ENCODE results near the gene KIAA0232. TPM values are rescaled to one million over a fixed set of nuclear protein-coding genes. Genes with fewer than 3 reads are reported as not detected.
A peak's percentile ranks its signal among the peaks of the same experiment; 100 is the strongest.
"Not testable (repeated sequence)": the region's sequence is repeated elsewhere in the genome, so short reads cannot be mapped to it uniquely, and the experiment has no call there.

KIAA0232 gene
- total and polyA plus RNA-seq, 5 donors from 2014 or later = 5.6 to 25.3 (median 13.5) TPM

DNA sequence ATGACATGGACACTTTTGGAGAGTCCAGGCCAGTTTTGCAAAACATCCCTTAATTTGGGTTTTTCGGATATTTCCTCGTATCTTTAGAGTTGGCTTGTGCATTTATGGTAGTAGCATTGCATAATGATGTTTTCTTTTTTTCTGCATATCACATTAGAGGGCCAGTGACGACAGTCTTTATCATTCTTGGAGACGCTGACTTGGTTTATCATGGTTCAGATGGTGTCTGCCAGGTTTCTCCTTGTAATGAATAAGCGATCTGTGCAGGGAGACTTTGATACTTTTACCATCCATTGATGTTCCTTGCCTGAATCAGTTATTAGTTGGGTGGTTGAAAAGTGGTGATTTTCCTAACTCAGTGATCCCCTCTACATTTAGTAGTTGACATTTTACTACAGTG, 46.6 kb downstream of the KIAA0232 start:
- Histone ChIP-seq H3K4me1 (ENCODE audit: control insufficient read depth, insufficient read depth, low read length, poor library complexity, severe bottlenecking) (no peaks in the 10 kb centered on the region), H3K4me3 (ENCODE audit: low read depth, low read length) (no peak overlapping the region), H3K27me3 (ENCODE audit: control insufficient read depth, insufficient read depth, low read length) (no peaks in the 10 kb centered on the region), H3K27ac (ENCODE audit: insufficient read depth, low read length, poor library complexity, severe bottlenecking) (no peak overlapping the region), H3K9me3 (ENCODE audit: control insufficient read depth in 2 of 2, low read length in 2 of 2) (no peaks in the 10 kb centered on the region), H3K36me3 (ENCODE audit: control insufficient read depth, insufficient read depth, low read length) (peaks cover 56% of the 10 kb centered on the region)
- Mint-ChIP-seq H3K4me1 (peaks cover 25 to 39% (median 36%) of the 10 kb centered on the region in 4 donors), H3K27me3 (no peaks in the 10 kb centered on the region), H3K4me3 (no peak overlapping the region), H3K9me3 (no peaks in the 10 kb centered on the region), H3K36me3 (peaks cover 35% of the 10 kb centered on the region), H3K27ac (peak overlapping the region in 2 of 3 donors; percentile 25 to 44)
- ATAC-seq (ENCODE audit: low read depth in 2 of 2) (no peak), DNase-seq (no peak)

DNA sequence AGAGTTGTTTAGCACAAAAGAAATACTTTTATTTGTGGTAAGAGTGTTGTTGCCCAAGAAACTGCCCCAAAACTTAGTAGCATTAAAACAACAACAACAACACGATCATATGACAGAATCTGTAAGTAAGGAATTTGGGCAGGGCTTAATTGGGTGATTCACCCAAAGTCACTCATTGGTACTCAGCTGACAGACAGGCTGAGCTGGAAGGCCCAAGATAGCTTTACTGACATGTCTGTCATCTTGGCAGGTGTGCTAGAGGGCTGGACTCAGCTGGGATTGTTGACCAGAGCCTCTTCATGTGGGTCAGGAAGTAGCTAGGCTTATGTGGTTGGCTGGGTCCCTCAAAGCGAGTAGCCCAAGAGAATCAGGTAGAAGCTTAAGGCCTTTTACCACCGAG, 52.3 kb downstream of the KIAA0232 start:
- H3K4me1 ChIP-seq (ENCODE audit: control insufficient read depth, insufficient read depth, low read length, poor library complexity, severe bottlenecking) = no peaks in the 10 kb centered on the region
- H3K27me3 Mint-ChIP-seq = no peaks in the 10 kb centered on the region
- H3K4me3 Mint-ChIP-seq = no peak overlapping the region
- H3K36me3 ChIP-seq (ENCODE audit: control insufficient read depth, insufficient read depth, low read length) = peaks cover 22% of the 10 kb centered on the region
- no peaks in the 10 kb centered on the region for H3K9me3 ChIP-seq (ENCODE audit: control insufficient read depth in 2 of 2, low read length in 2 of 2)
- ATAC-seq (ENCODE audit: low read depth in 2 of 2) = no peak
- peaks cover 26% of the 10 kb centered on the region for H3K36me3 Mint-ChIP-seq
- H3K4me3 ChIP-seq (ENCODE audit: low read depth, low read length) = no peak overlapping the region
- no peaks in the 10 kb centered on the region for H3K27me3 ChIP-seq (ENCODE audit: control insufficient read depth, insufficient read depth, low read length)
- H3K27ac Mint-ChIP-seq = no peak overlapping the region
- H3K4me1 Mint-ChIP-seq = peaks cover 3 to 16% (median 15%) of the 10 kb centered on the region in 4 donors
- DNase-seq = no peak
- no peak overlapping the region for H3K27ac ChIP-seq (ENCODE audit: insufficient read depth, low read length, poor library complexity, severe bottlenecking)
- peaks cover 0 to 5% (median 0%) of the 10 kb centered on the region in 7 donors for H3K9me3 Mint-ChIP-seq

DNA sequence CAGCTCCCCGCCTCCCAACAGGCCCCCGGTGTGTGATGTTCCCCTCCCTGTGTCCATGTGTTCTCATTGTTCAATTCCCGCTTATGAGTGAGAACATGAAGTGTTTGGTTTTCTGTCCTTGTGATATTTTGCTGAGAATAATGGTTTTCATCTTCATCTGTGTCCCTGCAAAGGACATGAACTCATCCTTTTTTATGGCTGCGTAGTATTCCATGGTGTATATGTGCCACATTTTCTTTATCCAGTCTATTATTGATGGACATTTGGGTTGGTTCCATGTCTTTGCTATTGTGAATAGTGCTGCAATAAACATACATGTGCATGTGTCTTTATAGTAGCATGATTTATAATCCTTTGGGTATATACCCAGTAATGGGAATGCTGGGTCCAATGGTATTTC, 53.1 kb downstream of the KIAA0232 start:
- not testable (repeated sequence) for H3K9me3 Mint-ChIP-seq; H3K27ac ChIP-seq (ENCODE audit: insufficient read depth, low read length, poor library complexity, severe bottlenecking); H3K27me3 Mint-ChIP-seq; H3K4me1 ChIP-seq (ENCODE audit: control insufficient read depth, insufficient read depth, low read length, poor library complexity, severe bottlenecking); DNase-seq; H3K27me3 ChIP-seq (ENCODE audit: control insufficient read depth, insufficient read depth, low read length); ATAC-seq (ENCODE audit: low read depth in 2 of 2); H3K4me3 Mint-ChIP-seq; H3K4me3 ChIP-seq (ENCODE audit: low read depth, low read length); H3K9me3 ChIP-seq (ENCODE audit: control insufficient read depth in 2 of 2, low read length in 2 of 2)
- peak overlapping the region in 1 of 3 donors; percentile 90 for H3K27ac Mint-ChIP-seq
- H3K36me3 Mint-ChIP-seq = peaks cover 26% of the 10 kb centered on the region
- H3K36me3 ChIP-seq (ENCODE audit: control insufficient read depth, insufficient read depth, low read length) = peaks cover 20% of the 10 kb centered on the region
- H3K4me1 Mint-ChIP-seq = peaks cover 3 to 21% (median 15%) of the 10 kb centered on the region in 4 donors

DNA sequence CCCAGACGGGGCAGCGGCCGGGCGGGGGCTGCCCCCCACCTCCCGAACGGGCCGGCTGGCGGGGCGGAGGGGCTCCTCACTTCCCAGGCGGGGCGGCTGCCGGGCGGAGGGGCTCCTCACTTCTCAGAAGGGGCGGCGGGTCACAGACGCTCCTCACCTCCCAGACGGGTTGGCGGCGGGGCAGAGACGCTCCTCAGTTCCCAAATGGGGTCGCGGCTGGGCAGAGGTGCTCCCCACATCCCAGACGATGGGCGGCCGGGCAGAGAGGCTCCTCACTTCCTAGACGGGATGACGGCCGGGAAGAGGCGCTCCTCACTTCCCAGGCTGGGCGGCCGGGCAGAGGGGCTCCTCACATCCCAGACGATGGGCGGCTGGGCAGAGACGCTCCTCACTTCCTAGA, 54.6 kb downstream of the KIAA0232 start:
- not testable (repeated sequence) for DNase-seq; H3K4me3 ChIP-seq (ENCODE audit: low read depth, low read length); ATAC-seq (ENCODE audit: low read depth in 2 of 2); H3K27ac ChIP-seq (ENCODE audit: insufficient read depth, low read length, poor library complexity, severe bottlenecking); H3K27ac Mint-ChIP-seq; H3K9me3 Mint-ChIP-seq; H3K4me3 Mint-ChIP-seq; H3K27me3 ChIP-seq (ENCODE audit: control insufficient read depth, insufficient read depth, low read length); H3K4me1 ChIP-seq (ENCODE audit: control insufficient read depth, insufficient read depth, low read length, poor library complexity, severe bottlenecking); H3K9me3 ChIP-seq (ENCODE audit: control insufficient read depth in 2 of 2, low read length in 2 of 2); H3K27me3 Mint-ChIP-seq
- peaks cover 16% of the 10 kb centered on the region for H3K36me3 ChIP-seq (ENCODE audit: control insufficient read depth, insufficient read depth, low read length)
- peaks cover 22% of the 10 kb centered on the region for H3K36me3 Mint-ChIP-seq
- peaks cover 6 to 20% (median 11%) of the 10 kb centered on the region in 4 donors for H3K4me1 Mint-ChIP-seq

DNA sequence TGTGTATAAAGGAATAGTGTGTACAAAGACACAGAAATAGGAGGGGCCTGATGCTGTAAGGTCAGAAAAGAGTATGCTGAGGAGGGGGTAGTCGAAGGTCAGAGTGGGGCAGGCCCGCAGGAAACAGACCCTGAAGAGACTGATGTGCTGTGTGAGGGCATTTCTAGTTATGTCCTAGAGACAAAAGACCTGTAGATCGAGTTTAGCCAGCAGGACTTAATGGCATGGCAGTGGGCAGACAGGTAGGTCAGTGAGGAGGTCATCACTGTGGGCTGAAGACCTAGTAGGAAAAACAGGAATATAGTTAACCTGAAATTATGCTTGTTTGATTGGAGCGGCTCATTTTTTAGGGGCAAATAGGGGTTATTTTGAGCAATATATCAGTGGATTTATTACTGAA, 57.1 kb downstream of the KIAA0232 start:
- H3K4me3 Mint-ChIP-seq = no peak overlapping the region
- H3K4me1 Mint-ChIP-seq = peaks cover 6 to 18% (median 11%) of the 10 kb centered on the region in 4 donors
- peak overlapping the region in 2 of 3 donors; percentile 28 to 71 for H3K27ac Mint-ChIP-seq
- Histone ChIP-seq H3K4me3 (ENCODE audit: low read depth, low read length) (no peak overlapping the region), H3K27me3 (ENCODE audit: control insufficient read depth, insufficient read depth, low read length) (no peaks in the 10 kb centered on the region), H3K9me3 (ENCODE audit: control insufficient read depth in 2 of 2, low read length in 2 of 2) (no peaks in the 10 kb centered on the region), H3K27ac (ENCODE audit: insufficient read depth, low read length, poor library complexity, severe bottlenecking) (no peak overlapping the region), H3K36me3 (ENCODE audit: control insufficient read depth, insufficient read depth, low read length) (peaks cover 16% of the 10 kb centered on the region), H3K4me1 (ENCODE audit: control insufficient read depth, insufficient read depth, low read length, poor library complexity, severe bottlenecking) (no peaks in the 10 kb centered on the region)
- H3K36me3 Mint-ChIP-seq = peaks cover 17% of the 10 kb centered on the region
- DNase-seq (no peak), ATAC-seq (ENCODE audit: low read depth in 2 of 2) (no peak)
- no peaks in the 10 kb centered on the region for H3K27me3 Mint-ChIP-seq
- peaks cover 0 to 5% (median 0%) of the 10 kb centered on the region in 7 donors for H3K9me3 Mint-ChIP-seq

DNA sequence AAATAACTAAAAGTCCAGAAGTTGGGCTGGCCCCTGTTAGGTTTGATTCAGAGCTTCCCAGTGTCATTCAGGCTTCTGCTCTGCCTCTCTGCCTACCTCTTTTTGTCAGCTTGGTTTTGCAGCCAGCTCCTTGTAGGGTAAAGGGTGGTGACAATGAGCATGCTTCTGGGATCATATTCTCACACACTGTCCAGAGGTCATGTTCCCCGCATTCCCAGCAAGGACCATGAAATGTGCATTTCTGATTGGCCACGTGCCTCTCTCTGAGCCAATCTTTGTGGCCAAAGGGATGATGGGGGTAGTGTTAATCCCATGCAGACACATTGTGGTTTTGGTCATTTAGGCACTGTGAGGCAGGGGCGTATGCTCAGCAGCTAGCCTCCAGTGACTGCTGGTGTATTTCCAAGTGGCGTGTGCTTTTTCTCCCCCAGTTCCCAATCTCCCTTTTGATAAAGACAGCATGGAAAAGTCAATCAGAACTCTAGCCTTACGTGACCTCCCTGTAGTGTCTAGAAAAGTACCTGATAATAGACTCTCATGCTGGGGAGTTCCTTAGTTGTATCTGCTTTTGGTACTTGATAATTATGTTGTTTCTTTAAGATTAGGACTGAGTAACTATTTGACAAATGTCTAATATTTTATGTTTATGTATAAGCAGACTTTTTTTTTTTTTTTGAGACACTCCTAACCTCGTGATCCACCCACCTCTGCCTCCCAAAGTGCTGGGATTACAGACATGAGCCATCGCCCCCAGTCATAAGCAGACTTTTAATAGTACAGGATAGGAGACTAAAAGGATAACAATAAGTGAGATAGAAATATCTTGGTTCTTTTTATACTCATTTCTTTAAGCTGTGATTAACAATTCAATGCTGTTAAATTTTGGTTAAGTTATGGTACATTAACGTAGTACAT, 57.8 kb downstream of the KIAA0232 start:
- no peak overlapping the region for H3K27ac ChIP-seq (ENCODE audit: insufficient read depth, low read length, poor library complexity, severe bottlenecking)

DNA sequence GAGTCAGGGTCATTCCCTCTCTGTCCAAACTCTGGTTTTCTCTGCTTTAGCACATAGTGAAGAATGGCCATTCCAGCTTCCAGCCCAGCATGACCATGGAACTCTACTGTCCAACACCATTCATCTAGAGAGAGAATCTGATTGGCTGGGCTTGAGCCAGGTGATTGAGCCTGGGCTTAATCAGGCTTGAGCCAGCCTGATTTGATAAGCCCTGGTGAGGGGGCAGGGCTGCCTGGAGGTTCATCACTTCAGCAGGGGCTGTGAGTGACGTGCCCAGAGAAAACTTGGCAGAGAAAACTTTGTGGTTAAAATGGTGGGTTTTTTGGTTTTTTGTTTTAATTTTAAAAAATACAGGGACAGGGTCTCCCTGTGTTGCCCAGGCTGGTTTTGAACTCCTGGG, 62.5 kb downstream of the KIAA0232 start:
- no peak overlapping the region for H3K27ac ChIP-seq (ENCODE audit: insufficient read depth, low read length, poor library complexity, severe bottlenecking)
- peaks cover 34% of the 10 kb centered on the region for H3K36me3 ChIP-seq (ENCODE audit: control insufficient read depth, insufficient read depth, low read length)
- peaks cover 4 to 29% (median 12%) of the 10 kb centered on the region in 4 donors for H3K4me1 Mint-ChIP-seq
- H3K27me3 Mint-ChIP-seq = no peaks in the 10 kb centered on the region
- DNase-seq = no peak
- no peak overlapping the region for H3K27ac Mint-ChIP-seq
- H3K9me3 ChIP-seq (ENCODE audit: control insufficient read depth in 2 of 2, low read length in 2 of 2) = no peaks in the 10 kb centered on the region
- no peak for ATAC-seq (ENCODE audit: low read depth in 2 of 2)
- H3K4me3 Mint-ChIP-seq = no peak overlapping the region
- no peaks in the 10 kb centered on the region for H3K9me3 Mint-ChIP-seq
- H3K36me3 Mint-ChIP-seq = peaks cover 24% of the 10 kb centered on the region
- H3K4me3 ChIP-seq (ENCODE audit: low read depth, low read length) = no peak overlapping the region
- H3K4me1 ChIP-seq (ENCODE audit: control insufficient read depth, insufficient read depth, low read length, poor library complexity, severe bottlenecking) = no peaks in the 10 kb centered on the region
- H3K27me3 ChIP-seq (ENCODE audit: control insufficient read depth, insufficient read depth, low read length) = no peaks in the 10 kb centered on the region

More for the DNA sequence above, 57.8 kb downstream of the KIAA0232 start:
- Histone ChIP-seq H3K4me3 (ENCODE audit: low read depth, low read length) (no peak overlapping the region), H3K27me3 (ENCODE audit: control insufficient read depth, insufficient read depth, low read length) (no peaks in the 10 kb centered on the region), H3K9me3 (ENCODE audit: control insufficient read depth in 2 of 2, low read length in 2 of 2) (no peaks in the 10 kb centered on the region), H3K36me3 (ENCODE audit: control insufficient read depth, insufficient read depth, low read length) (peaks cover 21% of the 10 kb centered on the region), H3K4me1 (ENCODE audit: control insufficient read depth, insufficient read depth, low read length, poor library complexity, severe bottlenecking) (no peaks in the 10 kb centered on the region)
- Mint-ChIP-seq H3K4me1 (peaks cover 6 to 18% (median 12%) of the 10 kb centered on the region in 4 donors), H3K9me3 (peaks cover 0 to 5% (median 0%) of the 10 kb centered on the region in 7 donors), H3K4me3 (no peak overlapping the region), H3K27me3 (no peaks in the 10 kb centered on the region), H3K36me3 (peaks cover 21% of the 10 kb centered on the region), H3K27ac (peak overlapping the region in 1 of 3 donors; percentile 71)
- no peak for ATAC-seq (ENCODE audit: low read depth in 2 of 2)
- no peak for DNase-seq
